Activated gamma-delta T cell (primary cell): Measurements from ENCODE around the gene DNASE1L2.

Source experiments
- DNase-seq: peaks from one replicate; lab custom pipeline; 2025; lab: John Stamatoyannopoulos, UW
- total RNA-seq, 2 donors: gene quantifications; one replicate each; lab custom pipeline; 2026; lab: John Stamatoyannopoulos, UW

DNASE1L2 gene, protein sequence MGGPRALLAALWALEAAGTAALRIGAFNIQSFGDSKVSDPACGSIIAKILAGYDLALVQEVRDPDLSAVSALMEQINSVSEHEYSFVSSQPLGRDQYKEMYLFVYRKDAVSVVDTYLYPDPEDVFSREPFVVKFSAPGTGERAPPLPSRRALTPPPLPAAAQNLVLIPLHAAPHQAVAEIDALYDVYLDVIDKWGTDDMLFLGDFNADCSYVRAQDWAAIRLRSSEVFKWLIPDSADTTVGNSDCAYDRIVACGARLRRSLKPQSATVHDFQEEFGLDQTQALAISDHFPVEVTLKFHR
- total RNA-seq = 2.0 reads per million in 2 donors

DNA sequence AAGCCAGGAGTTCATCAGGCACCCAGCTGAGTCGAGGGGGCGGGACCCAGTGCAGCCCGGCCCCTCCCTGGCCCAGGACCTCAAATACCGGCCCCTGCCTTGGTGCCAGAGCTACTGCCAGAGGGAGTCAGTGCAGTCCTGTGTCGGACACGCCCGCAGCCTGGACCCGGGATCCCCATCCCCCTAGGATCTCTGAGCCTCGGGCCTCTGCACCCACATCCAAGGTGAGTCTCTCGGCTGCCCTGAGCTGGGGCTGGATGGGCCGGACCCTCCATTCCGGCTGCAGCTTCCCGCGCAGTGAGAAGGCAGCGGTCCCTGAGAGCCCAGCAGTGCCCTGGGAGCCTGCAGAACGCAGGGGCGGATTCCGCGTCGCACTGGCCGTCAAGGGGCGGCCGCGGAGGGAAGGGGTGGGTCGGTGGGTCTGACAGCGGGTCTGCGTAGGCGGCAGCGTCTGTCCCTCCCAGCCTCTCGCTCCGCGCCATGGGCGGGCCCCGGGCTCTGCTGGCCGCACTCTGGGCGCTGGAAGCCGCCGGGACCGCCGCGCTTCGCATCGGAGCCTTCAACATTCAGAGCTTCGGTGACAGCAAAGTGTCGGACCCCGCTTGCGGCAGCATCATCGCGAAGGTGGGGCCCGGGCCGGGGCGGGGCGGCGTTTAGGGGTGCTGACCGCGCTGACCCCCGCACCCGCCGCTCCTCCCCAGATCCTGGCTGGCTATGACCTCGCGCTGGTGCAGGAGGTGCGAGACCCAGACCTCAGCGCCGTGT, at the start of gene DNASE1L2:
DNASE1L2 (plus strand) TSS at position 108 of the 765 bp plus-strand sequence; CDS start at position 481, 373 bp downstream.
- no peak for DNase-seq

DNA sequence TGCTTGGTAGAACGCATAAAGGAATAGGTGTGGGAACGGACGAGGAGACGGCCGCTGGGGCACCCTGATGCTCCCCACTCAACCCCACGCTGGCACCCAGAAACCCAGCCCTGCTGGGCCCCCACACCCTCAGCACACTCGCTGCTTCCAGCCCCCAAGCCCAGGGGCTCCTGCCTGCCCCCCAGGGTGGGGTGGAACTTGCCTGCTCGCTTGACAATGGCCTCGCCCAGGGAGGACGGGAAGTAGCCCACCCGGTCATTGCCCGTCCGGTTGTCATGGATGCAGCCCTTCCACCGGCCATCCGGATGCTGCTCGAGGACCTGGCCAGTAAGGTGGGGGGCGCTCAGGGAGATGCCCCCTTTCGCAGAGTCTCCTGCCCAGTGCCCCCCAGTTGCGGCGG, 49.7 kb upstream of the DNASE1L2 start:
- no peak for DNase-seq

DNA sequence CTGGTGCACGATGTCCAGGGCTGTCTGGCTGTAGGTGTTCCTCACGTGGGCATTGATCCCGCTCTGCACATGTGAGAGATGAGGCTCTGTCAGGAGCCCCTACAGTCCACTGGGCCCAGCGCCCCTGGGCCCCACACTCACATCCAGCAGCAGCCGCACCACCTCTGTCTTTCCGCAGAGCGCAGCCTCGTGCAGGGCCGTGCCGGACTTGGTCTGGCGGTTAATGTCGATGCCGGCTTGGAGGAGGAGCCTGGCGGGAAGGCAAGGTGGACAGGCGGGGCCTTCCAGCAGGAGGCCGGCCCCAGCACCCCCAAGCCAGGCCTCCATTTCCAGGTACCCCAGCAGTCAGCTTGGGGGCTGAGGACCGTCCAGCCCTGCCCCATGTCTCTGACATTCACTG, 49.0 kb upstream of the DNASE1L2 start:
- no peak for DNase-seq

DNA sequence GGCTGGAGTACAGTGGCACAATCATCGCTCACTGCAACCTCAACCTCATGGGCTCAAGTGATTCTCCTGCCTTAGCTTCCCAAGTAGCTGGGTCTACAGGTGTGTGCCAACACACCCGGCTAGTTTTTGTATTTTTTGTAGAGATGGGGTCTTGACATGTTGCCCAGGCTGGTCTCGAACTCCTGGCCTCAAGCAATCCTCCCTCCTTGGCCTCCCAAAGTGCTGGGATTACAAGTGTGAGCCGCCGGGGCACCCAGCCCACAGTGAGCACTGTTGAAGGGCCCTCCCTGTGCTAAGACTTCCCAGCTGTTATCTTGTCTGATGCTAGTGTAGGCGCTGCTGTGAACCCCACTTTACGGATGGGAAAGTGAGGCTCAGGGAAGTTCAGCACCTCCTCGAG, 47.8 kb upstream of the DNASE1L2 start:
- DNase-seq = no peak

DNA sequence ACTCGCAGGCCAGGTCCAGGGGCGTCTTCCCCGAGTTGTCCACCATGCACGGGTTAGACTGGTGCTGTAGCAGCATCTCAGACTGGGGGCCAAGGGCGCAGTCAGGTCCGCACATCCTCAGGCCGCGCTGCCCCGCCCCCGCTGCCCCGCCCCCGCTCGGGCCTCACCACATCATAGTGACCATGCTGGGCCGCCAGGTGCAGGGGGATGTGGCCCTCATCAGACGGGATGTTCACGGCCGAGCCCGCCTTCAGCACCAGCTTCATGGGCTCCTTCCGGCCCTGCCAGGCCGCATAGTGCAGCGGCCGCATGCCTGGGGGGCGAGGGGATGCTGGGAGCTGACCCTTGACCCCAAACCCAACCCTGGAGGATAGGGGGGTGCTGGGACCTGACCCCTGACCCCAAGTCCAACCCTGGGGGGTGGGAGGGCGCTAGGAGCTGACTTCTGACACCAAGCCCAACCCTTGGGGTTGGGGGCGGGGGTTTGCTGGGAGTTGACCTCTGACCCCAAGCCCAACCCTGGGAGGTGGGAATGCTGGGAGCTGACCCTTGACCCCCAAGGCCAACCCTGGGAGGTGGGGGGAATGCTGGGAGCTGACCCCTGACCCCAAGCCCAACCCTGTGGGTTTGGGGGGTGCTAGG, 46.9 kb upstream of the DNASE1L2 start:
- no peak for DNase-seq

DNA sequence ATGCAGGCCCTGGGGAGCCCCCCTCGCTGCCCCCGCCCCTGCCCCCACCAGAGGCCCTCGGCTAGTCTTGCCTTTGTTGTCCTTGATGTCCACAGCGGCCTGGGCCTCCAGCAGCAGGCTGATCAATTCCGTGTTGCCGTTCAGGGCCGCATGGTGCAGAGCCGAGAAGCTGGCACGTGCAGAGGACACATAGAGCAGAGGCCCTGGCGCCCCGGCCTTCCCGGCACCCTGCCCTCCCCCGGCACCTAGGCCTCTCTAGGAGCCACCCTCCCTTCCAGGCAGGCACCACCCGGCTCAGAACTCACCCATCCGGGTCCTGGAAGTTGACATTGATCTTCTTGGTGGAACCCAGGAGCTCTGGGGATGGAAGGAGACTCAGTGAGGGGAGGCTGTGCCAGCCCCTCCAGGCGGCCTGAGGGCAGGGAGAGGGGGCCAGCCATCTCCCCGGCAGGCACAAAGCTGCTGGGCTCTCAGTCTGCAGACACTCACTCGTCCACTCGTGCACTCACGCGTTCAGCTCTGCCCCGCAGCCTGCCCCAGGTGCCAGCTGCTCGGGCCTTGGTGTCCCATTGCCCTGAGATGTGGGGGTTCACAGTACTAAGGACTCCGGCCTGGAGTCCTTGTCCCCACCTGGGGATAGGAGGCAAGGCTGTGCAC, 46.1 kb upstream of the DNASE1L2 start:
- DNase-seq = no peak

DNA sequence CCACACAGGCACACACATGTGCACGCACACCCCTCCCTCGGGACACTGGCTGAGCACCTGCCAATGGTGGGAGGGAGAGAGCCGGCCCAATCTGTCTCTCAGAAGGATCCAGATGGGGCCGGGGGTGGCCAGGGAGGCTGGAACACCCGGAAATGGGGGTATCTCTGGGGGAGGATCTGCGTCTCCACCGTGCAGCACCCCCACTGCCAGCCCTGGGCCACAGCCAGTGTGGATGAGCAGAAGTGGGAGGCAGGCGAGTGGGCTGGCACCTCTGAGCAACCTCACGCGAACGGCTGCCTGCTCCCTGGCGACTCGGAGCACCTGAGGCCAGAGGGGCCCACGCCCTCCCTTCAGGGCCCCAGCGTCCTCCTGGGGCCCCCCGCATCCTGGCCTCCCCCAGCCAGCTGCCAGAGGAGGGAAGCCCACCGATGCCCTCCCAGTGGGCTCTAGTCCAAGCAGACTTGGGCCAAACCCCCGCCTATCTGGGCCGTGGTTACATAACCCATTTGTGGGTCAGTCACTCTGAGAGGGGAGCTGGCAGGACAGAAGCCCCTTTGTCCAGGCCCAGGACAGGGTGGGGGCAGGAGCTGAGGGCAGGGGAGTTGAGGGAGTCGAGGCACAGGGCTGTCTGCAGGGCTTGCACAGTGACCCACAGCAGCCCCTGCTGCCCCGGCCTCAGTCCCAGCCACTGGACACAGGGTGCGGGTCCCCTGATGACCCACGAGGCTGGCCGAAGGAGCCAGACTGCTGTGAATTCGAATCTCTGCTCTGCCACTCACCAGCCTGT, 45.4 kb upstream of the DNASE1L2 start:
- no peak for DNase-seq

DNA sequence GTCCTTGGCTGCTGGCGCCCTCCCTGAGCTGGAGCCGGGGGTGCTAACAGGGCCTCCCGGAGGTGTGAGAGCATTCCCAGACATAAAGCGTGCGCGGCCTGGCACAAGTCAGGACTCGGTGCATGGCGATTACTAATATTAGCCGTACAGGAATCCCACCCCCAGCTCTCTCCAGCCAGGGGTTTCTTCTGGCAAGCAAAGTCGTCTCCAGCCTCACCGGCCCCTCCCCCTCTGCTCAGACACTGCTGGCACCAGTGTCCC, 44.9 kb upstream of the DNASE1L2 start:
- DNase-seq = no peak

DNA sequence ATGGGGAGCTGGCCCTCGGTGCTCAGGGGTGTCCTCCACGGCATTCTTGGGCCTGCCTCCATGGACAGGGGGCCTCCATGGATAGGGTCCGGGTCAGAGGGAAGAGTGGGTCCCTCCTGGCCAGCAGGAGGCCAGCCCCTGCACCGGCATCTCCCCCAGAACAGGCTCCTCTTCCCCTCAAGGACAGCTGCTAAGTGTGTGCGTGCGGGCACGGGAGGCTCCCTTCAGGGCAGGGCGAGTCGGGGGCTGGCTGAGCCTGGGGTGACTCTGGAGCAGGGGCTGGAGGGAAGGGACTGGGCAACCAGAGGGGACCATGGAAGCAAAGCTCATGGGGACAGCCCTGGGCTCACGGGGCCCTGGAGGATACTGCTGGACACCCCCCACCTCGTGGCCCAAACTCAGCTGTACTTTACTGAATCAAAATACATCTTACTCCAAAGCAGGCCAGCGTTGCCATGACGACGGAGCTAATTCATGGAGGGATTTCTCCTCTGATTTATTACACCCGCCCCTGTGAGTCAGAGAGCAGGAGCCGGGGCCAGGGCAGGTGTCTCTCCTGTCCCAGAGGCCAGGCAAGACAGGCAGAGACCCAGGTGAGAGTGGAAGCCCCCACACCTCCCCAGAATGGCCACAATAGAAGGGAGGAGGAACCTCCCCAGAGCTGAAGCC, 41.9 kb upstream of the DNASE1L2 start:
- DNase-seq = no peak

DNA sequence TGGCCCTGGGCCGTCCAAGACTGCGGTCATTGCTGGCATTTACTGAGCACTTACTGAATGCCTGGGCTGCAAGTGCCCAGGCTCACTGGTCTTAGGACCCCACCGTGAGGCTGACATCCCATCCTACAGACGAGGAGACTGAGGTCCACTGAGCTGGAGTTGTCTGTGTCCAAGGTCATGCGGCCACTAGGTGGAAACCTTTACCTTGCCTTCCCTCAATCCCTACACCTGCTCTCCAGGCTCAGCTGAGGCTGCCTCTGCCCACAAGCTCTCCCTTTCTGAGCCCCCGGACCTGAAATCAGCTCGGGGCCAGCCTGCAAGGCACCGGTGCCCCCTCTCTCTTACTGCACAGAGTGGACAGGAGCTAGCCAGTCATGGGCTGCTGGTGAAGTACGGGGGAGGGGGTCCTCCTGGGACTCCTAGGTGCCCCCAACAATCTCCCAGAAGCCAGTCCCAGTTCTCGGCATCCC, 41.4 kb upstream of the DNASE1L2 start:
- no peak for DNase-seq

DNA sequence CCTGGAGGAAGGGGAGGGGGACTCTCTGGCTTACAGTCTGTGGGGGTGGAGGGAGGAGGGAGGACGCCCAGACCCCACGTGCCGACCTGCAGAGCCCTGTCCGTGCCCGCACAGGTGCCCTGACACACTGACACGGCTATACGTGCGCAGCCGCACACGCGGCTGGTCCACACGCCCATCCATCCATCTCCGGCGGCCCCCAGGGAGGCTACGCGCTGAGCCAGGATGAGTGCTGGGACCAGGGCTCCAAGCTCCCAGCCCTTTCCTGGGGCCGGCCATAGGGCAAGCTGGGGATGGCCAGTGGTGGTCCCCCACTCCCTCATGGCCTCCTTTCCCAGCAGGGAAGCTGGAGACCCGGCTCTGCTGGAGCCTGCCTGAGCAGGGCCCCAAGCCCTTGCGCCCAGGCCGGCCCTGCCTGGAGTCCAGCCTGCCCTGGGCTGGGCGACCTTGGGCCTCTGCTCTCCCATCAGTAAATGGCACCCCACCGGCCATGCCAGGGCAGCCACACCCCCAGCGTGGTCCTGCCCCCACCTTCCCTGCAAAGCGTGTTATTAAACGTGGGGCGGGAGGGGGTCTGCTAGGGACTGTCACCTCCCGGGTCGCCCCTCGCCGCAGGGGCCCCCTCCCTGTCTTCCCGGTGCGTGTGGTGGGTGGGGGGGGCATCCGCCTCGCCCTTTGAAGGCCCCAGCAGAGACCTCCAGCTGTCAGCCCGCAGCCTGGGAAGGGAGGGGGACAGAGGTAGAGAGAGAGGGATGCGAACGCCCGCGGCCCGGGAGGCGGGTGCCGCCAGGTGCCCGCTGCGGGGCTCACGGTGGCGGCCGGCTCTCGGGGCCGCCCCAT, 40.7 kb upstream of the DNASE1L2 start:
- DNase-seq = no peak

DNA sequence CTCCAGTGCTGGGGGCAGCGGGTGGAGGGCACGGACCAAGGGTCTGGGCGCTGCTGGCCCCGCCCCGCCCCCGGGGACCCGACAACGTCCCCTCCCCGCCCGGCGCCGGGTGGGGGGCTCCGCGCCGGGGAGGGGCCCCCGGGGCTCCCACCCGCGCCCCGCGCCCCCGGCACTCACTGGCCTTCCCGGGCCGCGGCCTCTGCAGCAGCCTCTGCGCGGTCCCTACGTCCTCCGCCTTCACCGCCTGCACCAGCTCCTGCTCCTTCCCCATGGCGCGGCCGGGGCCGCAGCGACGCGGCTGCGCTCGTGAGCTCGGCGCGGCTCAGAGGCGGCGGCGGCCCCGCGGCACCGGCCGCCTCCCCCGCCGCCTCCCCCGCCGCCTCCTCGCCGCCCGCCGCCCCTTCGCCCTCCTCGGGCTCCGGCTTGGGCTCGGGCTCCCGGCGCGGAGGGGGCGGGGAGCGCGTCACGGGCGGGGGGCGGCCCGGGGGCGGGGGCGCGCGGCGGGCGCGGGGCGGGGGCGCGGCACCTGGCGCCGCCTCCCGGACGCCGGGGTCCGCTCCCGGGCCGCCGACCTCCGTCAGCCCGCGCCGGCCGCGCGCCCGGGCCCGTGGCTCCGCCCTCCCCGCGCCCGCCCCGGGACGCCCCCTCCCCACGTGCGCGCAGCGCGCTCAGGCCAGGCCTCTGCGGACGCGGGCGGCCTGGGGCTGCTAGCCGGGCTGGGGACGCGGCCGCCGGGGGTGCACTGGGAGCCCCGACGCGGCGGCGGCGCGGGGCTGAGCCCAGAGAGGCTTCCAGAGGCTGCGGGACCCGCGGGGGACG, 39.9 kb upstream of the DNASE1L2 start, which contains the start of gene CASKIN1:
CASKIN1 (minus strand) TSS at position 444 of the 819 bp plus-strand sequence; CDS start at position 271, 173 bp downstream.
- no peak for DNase-seq

DNA sequence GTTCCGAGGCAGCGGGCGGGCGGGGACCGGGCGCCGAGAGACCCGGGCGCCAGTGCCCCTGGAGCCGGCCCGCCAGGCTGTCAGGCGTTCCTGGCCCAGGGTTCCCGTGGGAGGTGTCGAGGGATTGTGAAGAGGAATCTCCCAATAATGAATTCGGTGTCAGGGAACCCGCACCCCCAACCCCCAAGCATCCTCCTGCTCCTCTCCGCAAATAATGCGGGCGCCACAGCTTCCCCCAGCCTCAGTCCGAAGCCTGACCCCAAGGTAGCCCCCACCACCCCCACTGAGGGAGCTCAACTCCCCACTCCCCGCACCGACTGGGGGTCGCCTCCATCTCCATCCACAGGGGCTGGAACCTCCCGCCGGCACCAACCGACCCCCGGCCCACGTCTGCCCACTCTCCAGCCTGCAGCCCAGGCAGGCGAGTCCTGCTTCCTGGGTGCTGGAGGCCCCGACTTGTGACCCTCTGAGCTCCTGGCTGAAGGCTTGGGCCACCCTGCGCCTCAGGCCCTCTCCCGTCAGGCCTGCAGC, 39.2 kb upstream of the DNASE1L2 start:
- DNase-seq = no peak

DNA sequence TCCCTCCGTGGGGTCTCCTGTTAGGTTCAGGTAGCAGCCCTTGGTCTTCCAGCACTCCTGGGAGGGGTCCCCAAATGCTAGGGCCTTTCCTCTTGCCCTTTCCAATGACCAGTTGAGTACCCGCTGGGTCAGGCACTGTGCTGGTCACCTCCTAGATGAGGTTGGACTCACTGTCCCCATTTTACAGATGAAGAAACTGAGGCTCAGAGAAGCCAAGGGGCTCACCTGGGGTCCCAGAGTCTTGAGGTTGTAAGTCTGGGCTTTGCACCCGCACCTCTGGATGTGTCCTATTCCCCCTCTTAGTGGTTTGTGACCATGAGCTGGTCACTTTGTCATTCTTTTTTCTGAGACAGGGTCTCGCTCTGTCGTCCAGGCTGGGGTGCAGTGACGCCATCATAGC, 38.5 kb upstream of the DNASE1L2 start:
- no peak for DNase-seq

DNA sequence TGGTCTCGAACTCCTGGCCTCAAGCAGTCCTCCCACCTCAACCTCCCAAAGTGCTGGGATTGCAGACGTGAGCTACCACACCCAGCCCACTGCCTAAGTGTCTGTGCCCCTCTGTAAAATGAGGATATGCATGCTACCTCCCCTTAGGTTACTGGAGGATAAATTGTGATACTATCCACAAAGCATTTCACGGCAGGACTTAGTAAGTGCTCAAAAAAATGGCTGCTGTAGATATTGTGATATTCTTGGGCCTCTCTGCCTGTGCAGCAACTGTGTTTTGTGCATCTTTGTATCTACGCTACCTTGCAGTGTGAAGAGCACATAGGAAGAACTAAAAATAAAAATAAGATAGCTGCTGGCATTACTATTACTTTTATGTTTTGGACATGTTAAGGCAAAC, 38.0 kb upstream of the DNASE1L2 start:
- DNase-seq = no peak

DNA sequence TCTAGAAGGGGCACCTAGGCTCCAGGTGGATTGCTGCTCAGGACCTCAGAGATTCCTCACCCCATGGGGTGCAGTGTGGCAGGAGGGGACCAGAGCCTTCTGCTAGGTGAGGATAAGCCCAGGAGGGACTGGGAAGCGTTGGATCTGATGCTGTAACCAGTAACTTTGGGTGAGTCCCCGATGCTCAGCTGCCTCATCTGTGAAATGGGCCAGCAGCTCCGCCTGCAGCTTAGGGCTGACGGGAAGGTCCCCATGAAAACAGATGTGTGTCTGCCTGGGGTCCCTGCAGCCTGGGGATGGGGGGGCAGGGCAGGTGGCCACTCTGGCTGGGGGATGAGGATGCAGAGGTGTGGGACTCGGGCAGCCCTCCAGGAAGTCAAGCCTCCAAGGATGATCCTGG, 37.1 kb upstream of the DNASE1L2 start:
- no peak for DNase-seq

DNA sequence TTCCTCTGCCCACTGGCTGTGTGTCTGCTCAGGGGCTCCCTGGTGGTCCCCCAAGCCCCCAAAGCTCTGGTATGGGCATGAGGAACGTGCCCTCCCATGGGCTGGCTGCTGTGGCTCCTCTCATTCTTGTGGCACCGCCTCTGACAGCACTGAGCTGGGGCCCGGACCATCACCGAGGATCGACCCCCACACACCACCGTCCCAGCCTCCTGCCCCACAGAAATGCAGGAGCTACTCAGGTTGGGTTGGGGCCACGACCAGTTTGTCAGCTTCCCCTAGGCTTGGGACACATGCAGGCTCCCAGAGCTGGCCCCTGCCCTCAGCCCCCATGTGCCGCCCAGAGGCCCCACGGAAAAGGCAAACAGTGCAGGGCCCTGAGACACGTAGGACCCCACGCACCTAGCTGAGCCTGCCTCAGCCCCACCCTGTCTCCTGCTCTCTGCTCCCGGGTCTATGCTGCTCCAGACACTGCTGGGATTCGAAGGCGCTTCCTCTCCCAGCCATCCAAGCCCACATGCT, 36.6 kb upstream of the DNASE1L2 start:
- no peak for DNase-seq

DNA sequence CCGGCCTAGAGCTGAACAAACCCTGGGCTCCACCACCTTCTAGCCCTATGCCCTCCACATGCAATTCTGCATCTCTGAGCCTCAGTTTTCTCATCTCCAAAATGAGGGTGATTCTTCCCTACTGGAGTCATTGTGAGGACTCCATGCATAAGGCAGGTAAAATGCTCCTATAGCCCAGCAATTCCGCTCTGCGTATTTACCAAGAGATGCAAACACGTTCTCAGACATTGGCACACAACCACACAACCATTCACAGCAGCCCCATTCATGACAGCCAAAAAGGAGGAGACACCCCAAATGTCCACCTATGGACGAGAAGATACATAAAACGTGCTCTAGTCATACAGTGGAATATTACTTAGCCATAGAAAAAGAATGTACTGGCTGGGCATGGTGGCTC, 35.9 kb upstream of the DNASE1L2 start:
- DNase-seq = no peak
